AG04449 (cell line): ENCODE data around the gene JPH4.

Experiments
- CTCF ChIA-PET: fragments of 350-600 bp; formaldehyde crosslinking; extraction: SDS; loops from one replicate; lab custom pipeline; 2021; ENCODE audit warnings: antibody characterized with exemption; lab: Yijun Ruan, JAX
- POLR2A ChIA-PET: fragments of 400-600, 350-600 bp; formaldehyde crosslinking; extraction: SDS; loops from one replicate; lab custom pipeline; 2020; ENCODE audit warnings: antibody characterized with exemption, inconsistent platforms; lab: Yijun Ruan, JAX
- DNase-seq: peaks from one replicate; pipeline ENCODE4 v3.0.0-alpha.2; 2010; ENCODE audit warnings: low read depth, low spot score
- H3K4me3 ChIP-seq: 2 replicates; pipeline ENCODE4 v1.5.1; 2011; ENCODE audit warnings: low read depth, mild to moderate bottlenecking, control low read depth, low read length
- CTCF ChIP-seq: IDR thresholded peaks from one replicate; pipeline ENCODE4 v1.5.1; 2011; ENCODE audit warnings: mild to moderate bottlenecking, moderate library complexity, low read length, control low read depth, inconsistent platforms; ENCODE audit not compliant: insufficient read depth; ENCODE audit errors: missing control alignments

Gene JPH4

GRCh38 chr14:23571701-23572523 is 6.7 kb downstream of the JPH4 start:
- ChIA-PET CTCF (interaction anchor here (1.0 to 19.3 kb wide), 5 partner anchors 9 to 90 kb away, joined by 3 to 910 read pairs (median 5); partner anchors contain the start of gene THTPA), POLR2A (no interaction called here)

GRCh38 chr14:23570806-23571483 is 7.6 kb downstream of the JPH4 start:
- H3K4me3 ChIP-seq, result no peak overlapping the region
- no peak for TF ChIP-seq CTCF
- CTCF ChIA-PET, result interaction anchor here (1.1 to 19.3 kb wide), 4 partner anchors 8 to 89 kb away, joined by 3 to 910 read pairs (median 10); no protein-coding TSS in a partner anchor
- no peak for DNase-seq
- POLR2A ChIA-PET, result no interaction called here

More at GRCh38 chr14:23571701-23572523, 6.7 kb downstream of the JPH4 start:
- no peak for DNase-seq
- H3K4me3 ChIP-seq, result no peak overlapping the region
- no peak for TF ChIP-seq CTCF

GRCh38 chr14:23569443-23570151 is 9.0 kb downstream of the JPH4 start:
- H3K4me3 ChIP-seq, result no peak overlapping the region
- POLR2A ChIA-PET, result no interaction called here
- no peak for DNase-seq
- TF ChIP-seq CTCF, result no peak
- CTCF ChIA-PET, result interaction anchor here (1.0 to 19.3 kb wide), 4 partner anchors 10 to 341 kb away, joined by 3 to 910 read pairs (median 10); no protein-coding TSS in a partner anchor

- ChIA-PET CTCF (interaction anchor here (1.0 to 19.3 kb wide), 4 partner anchors 9 to 342 kb away, joined by 3 to 910 read pairs (median 10); no protein-coding TSS in a partner anchor), POLR2A (no interaction called here)
- peak; percentile 27 for TF ChIP-seq CTCF
- DNase-seq, result no peak
- H3K4me3 ChIP-seq, result no peak overlapping the region
Observed at GRCh38 chr14:23568600-23569331, 9.8 kb downstream of the JPH4 start.

GRCh38 chr14:23568021-23568599 is 10.5 kb downstream of the JPH4 start:
- H3K4me3 ChIP-seq, result no peak overlapping the region
- no peak for DNase-seq
- ChIA-PET CTCF (interaction anchor here (1.1 to 19.3 kb wide), 5 partner anchors 9 to 343 kb away, joined by 3 to 910 read pairs (median 8); partner anchors contain the start of gene THTPA), POLR2A (interaction anchor here (1.7 kb wide), 1 partner anchor 12 kb away, joined by 5 read pairs; the partner anchor contains the start of gene THTPA)
- TF ChIP-seq CTCF, result no peak
